ENCODE results near the gene FEN1.
A peak's percentile ranks its signal among the peaks of the same experiment; 100 is the strongest.

The FEN1 gene

DNA sequence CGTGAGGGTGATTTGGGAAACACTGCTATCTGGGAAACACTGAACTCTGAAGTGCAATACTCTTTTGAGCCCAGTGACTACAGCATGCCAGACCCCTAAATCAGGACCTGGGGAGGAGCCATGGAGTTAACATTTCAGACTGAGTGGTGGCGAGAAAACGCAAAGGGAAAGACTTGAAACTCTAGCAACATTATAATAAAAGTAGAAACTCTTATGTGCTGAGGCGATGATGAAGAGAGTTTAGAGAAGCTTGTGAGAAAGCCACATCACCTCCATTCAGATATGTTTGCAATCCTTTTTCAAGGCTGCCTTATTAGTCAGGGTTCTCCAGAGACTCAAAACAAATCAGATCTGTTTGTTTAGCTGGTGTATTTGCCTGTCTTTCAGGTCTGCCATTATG is 1.9 kb downstream of the FEN1 start:
- no peak for DNase-seq (ENCODE audit: low read depth in 1 of 2, low spot score in 1 of 2)

DNA sequence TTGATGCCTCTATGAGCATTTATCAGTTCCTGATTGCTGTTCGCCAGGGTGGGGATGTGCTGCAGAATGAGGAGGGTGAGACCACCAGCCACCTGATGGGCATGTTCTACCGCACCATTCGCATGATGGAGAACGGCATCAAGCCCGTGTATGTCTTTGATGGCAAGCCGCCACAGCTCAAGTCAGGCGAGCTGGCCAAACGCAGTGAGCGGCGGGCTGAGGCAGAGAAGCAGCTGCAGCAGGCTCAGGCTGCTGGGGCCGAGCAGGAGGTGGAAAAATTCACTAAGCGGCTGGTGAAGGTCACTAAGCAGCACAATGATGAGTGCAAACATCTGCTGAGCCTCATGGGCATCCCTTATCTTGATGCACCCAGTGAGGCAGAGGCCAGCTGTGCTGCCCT is 2.7 kb downstream of the FEN1 start:
- DNase-seq (ENCODE audit: low read depth in 1 of 2, low spot score in 1 of 2) = no peak

DNA sequence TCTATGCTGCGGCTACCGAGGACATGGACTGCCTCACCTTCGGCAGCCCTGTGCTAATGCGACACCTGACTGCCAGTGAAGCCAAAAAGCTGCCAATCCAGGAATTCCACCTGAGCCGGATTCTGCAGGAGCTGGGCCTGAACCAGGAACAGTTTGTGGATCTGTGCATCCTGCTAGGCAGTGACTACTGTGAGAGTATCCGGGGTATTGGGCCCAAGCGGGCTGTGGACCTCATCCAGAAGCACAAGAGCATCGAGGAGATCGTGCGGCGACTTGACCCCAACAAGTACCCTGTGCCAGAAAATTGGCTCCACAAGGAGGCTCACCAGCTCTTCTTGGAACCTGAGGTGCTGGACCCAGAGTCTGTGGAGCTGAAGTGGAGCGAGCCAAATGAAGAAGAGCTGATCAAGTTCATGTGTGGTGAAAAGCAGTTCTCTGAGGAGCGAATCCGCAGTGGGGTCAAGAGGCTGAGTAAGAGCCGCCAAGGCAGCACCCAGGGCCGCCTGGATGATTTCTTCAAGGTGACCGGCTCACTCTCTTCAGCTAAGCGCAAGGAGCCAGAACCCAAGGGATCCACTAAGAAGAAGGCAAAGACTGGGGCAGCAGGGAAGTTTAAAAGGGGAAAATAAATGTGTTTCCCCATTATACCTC is 3.3 kb downstream of the FEN1 start:
- DNase-seq (ENCODE audit: low read depth in 1 of 2, low spot score in 1 of 2) = no peak

DNA sequence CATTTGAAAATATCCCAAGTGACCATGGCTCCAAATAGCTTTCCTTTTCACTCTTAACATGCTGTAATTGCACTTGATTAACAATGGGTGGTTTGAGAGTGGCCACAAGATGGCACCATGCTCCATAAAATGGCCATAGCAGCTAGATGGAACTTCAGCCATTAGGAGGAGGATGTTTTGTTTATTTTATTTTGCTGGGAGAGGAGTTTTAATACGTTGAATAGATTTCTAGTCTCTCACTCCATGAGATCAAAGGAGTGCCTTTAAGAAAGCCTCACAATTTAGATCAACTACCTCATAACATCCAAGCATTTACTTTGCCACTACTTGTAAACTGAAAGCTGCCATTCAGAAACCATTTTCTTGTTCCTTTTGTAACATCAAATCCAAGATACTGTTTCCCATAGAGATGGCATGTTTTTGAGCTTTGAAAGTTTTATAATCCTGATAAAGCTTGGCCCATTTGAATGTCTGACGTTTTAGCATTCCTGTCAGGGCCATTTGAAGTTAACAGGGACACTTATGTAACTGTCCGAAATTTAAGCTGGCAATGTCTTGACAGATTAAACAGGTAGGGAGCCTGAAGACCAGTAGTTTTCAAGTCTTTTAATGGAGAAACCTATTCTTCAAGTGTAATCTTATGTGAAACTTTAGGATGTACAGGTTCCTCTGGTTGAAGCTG is 4.7 kb downstream of the FEN1 start:
- DNase-seq (ENCODE audit: low read depth in 1 of 2, low spot score in 1 of 2) = peak; percentile 36 to 43

DNA sequence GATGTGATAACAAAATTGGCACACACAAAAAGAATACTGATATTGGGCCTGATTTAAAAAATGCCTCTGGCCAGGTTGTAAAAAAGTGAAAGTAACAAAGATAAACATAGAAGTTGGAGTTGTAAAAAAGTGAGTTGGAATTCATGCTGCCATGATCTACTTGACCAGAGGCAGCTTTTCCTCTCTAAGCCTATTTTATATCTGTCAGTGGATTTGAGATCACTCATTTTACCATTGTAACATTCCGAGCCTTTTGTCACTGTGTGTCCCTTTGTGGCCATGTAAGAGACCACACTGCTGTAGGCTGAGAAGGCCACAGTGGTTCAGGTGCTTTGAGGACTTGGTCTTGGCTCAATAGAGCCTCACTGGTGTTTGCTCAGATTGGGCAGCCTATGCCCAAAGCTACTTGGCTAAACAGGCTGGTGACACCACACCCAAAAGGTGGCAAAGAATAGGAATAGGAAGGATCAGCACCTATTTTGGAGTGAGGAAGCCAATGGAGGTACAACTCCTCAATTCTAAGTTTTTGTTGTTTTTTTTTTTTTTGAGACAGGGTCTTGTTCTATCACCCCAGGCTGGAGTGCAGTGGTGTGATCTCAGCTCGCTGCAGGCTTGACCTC is 7.1 kb downstream of the FEN1 start:
- DNase-seq (ENCODE audit: low read depth in 1 of 2, low spot score in 1 of 2) = no peak

DNA sequence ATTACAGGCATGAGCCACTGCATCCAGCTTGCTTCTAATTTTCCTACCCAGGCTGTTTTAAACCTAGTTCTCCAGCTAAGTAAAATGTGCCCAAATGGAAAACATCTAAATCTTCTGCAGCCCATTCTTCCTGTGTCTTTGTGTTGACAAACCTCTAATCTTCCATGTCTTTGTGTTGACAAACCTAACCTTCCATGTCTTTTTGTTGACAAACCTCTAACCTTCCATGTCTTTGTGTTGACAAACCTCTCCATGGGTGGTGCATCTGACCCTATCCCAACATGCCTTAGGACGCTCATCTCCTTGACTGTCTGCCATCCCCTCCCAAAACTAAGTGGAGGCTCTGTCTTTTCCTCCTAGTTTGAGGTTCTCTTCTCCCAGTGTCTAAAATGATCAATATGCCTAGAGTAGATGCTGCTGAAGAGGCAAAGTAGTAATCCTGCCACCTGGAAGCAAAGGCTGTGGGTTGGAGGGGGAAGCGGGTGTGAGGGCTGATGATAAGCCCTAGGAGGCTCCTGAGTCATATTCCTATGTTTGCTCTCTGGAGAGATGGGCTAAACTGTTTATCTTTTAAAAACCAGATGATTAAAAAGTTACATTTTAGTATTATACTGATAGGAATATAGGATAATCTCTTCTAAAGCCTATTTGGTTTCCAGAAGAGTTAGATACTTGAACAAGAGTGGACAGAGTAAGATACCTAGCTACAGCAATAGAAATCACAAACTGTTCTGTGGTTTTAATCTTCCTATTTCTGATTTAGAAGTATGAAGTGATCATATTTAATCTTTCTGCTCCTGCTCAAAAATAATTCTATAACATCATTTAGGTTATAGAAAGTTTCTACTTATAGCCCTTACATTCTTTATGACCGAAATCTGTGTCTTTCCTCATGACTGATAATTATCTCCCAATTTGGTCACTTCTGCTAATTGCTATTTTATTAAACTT is 7.9 kb downstream of the FEN1 start:
- no peak for DNase-seq (ENCODE audit: low read depth in 1 of 2, low spot score in 1 of 2)

DNA sequence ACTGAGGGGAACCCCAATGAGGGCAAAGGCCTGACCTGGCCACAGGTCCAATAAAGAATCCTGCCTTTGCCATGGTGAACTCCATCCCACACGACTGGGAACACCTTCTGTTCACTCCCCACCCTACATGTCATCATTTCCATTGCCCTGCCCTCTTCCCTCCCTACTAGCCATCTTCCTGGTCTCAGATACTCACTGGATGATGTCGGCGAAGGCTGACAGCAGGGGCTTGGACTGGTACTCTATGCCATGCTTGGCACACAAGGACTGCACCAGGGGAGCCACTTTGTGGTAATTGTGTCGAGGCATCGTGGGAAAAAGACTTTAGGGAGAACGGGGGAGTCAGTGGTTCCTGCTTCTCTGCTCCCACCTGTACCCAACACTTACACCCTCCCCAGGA is 9.9 kb downstream of the FEN1 start:
- DNase-seq (ENCODE audit: low read depth in 1 of 2, low spot score in 1 of 2) = no peak

DNA sequence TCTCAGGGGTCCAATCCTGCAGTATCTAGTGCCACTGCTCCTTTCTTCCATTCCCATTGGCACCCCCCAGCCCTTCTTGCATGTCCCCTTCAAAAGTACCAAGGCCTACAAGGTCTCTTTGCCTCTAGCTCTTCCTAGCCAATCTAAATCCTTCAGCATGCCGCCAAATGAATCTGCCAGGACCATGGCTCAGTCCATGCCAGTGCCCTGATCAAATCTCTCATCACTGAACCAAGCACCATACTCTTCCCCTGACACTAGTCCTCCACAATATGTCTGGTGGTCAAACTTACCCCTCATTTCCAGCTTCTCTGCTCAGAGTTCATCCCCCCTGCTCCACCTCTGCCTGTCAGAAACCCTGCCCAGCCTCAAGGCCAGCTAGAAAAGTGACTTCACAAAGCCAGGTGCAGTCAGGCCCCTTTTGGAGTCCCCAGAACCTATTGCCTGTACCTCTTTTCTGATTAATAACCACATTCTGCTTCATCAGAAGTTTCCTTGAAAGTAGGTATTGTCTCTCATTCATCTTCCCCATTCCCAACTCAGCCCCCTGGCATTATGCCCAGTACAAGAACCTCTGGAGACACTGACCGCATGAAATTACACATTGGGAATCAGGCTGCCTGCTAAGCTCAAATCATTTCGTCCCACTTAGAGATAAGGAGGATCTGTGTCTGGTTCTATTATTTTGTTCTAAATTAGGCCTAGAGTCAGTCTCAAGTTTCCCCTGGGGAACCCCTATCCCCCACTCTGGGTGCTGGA is 11.4 kb downstream of the FEN1 start:
- DNase-seq (ENCODE audit: low read depth in 1 of 2, low spot score in 1 of 2) = no peak

DNA sequence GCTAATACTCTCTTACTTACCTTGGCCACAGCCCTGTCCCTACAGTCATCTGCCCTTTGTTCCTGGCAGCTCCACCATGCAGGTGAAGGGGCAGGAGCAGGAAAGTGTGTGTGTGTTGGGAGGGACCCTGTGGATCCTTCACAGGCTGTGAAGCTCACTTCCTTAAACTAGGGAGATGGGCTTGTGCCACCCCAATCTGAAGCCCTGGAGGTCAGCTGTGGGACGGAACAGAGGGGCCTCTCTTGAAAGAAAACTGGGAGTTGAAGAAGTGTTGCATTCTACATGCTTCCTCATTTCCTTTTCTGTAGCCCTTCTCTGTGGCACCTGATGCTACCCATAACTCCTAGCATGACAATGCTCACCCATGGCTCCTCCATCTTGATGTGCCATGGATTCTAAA is 12.4 kb downstream of the FEN1 start:
- DNase-seq (ENCODE audit: low read depth in 1 of 2, low spot score in 1 of 2) = no peak

DNA sequence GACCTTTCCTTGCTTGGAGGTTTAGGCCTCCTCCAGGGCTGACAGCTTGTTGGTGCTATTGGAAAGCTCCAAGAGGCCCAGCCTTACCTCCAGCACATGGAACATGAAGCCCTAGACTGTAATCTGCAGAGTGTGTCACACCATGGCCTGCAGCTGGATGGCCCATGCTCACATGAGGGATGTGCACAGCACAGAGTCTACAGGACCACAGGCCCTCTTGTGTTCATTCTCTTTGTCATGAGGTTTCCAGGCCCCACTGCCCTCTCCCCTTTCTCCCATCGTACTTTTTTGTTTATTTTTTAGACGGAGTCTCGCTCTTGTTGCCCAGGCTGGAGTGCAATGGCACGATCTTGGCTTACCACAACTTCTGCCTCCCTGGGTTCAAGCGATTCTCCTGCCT is 14.1 kb downstream of the FEN1 start:
- DNase-seq (ENCODE audit: low read depth in 1 of 2, low spot score in 1 of 2) = no peak

DNA sequence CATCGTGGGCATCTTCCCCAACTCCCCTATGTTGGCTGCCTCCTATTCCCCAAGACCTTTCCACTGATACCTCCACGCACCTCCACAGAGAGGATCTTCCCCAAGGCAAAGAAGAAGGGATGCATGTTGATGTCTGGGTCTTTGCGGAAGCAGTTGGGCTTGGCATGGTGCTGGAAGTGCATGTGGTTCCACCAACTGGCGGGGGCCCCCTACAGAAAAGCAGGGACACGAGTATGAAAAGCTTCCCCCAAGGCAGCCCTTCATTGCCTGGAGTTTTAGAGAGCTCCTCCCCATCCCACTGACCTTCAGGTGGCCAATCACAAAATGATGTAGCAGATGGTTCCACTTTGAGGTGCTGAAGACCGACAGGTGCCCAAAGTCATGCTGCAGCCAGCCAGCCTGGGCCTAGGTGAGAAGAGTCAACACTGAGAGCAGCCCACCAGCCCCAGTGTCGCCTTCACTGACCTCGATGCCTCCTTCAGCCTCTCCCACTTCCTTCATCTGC is 18.0 kb downstream of the FEN1 start:
- no peak for DNase-seq (ENCODE audit: low read depth in 1 of 2, low spot score in 1 of 2)

DNA sequence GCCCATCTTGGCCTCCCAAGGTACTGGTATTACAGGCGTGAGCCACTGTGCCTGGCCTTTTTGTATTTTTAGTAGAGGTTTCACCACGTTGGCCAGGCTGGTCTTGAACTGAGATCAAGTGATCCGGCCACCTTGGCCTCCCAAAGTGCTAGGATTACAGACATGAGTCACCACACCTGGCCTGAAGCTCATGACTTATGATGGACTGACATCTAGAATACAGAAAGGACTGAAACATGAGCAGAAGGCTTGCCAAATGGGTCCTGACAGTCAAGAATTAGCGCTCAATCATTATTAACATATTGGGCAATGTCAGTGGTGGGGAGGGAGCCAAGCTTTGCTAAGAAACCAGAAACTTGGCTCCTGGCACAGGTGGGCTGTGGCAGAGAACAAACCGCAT is 19.1 kb downstream of the FEN1 start:
- no peak for DNase-seq (ENCODE audit: low read depth in 1 of 2, low spot score in 1 of 2)

DNA sequence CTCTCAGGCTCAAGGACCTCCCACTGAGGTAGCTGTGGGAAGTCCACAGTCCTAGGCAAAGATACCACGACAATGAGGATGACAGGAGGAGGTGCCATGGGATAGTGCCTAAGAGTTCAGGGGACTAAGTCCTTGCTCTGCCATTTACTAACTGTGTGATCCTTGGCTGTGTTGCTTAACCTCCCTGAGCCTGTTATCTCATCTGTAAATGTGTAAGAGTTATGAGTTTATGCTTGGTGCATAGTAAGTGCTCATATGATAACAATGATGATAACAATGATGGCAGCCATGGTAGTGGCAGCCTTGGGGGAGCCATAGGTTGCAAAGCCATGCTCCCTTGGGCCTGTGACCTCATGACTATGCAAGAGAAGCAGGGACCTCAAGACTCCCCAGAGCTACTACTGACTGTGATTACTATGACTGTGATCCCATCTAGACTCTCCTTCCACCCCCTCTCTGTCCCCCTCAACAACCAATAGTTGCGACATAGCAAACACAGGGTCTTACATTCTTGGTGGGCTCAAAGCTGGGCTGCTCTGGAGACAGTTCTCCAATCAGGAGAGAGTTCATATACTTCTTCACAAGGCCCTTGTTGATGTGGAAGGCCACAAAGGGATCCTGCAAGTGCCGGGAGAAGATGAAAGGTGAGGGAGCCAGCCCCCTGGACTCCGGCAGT is 20.2 kb downstream of the FEN1 start:
- DNase-seq (ENCODE audit: low read depth in 1 of 2, low spot score in 1 of 2) = no peak

DNA sequence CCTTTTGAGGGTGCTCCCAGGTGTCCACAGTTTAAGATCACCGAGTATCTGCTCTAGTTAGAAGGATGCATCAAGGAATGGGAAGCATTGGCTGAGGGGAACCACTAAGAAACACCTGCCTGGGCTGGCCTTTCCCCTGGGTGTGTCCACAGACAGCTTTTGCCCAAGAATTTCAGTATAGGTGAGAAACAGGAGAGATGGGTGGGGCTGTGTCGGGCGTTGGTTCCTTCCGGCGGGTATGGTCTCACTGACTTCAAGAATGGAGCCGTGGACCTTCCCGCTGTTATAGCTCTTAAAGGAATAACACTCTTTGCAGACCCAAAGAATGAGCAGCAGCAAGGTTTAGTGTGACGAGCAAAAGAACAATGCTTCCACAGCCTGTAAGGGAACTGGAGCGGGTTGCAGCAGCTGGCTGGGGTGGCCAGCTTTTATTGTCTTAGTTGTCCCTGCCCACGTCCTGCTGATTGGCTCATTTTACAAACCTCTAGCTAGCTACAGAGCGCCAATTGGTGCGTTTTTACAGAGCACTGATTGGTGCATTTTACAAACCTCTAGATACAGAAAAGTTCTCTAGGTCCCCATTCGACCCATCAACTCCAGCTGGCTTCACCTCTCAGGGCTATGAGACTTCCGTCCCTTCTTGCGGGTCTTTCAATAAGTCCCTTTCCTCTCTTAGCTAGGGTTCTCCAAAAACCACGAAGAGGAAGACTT is 21.7 kb downstream of the FEN1 start:
- no peak for DNase-seq (ENCODE audit: low read depth in 1 of 2, low spot score in 1 of 2)

DNA sequence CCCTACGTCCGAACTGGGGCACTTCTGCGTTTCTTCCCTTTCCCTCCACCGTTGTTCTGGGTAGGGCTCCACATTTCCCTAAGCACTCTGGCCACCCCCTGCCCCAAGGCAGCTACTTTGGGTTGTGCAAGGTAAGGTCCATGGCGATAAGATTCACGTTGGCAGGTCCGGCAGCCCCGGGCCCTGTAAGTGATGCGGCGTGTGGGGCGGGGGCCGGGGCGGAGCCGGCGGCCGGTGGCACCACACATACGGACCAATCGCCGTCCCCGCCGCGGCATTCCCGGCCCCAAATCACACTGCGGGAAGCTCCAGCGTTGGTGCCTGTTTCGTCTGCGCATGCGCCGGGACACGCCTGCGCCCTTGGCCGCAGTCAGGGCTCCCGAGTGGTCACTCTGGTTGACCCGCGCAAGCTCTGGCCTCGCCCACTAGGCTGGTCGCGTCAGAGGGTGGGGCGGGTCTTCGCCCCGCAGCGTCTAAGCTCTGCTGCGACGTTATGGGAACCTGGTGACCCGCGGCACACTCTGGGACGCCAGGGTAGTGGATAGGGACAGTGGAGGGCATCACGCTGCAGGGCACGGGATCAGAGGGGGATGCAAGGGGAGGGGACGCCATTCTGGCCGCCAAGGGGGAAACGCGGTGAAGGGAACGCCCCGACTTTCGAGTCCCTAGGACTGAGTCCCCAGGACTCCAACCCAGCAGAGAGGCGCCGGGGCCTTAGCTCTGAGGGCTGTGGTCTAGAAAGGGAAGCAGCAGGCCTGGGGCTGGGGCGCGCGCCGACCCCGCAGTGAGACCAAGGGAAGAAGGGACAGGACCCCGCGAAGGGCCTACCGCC is 22.5 kb downstream of the FEN1 start:
- no peak for DNase-seq (ENCODE audit: low read depth in 1 of 2, low spot score in 1 of 2)

DNA sequence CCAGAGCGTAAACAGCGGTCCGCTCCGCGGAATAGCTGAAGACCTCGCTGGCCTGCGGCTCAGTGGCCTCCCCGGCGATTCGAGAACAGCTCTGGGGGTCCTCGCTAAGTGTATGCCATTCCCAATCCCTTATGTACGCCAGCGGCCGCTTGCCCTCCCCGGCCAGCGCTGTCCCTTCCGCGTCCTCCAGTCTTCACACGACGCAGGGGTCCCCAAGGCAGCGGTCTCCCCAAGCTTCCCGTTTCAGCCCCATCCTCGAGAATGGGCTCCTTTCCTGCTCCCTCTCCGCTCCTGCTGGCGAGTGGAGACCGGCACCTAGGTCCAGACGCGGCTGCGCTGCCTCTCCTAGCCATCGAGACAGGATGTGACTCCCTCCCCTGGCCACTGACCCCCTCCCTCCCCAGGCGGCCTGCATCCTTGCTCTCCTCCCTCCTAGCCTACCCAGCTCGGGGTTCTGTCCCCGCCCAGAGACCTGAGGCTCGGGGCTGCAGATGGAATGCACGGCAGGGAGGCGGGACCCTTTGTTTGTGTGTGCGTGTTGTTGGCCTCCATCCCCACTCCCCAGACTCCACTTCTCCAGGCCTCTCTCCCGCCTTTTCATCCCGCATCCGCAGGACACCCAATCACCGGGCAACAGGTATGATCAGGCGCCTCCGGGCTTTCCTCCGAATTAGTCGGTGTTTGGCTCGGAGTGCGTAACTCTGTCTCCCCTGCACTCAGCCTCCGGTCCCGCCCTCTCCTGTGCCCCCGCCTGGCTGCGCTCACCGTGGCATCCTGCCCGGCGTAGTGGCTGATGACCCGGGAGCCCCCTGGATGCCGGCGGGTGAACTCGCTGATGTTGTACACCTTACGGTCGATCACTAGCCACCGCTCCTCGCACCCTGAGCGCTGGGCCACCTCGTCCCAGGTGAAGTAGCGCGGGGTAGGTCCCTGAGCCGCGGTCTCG is 23.4 kb downstream of the FEN1 start:
- DNase-seq (ENCODE audit: low read depth in 1 of 2, low spot score in 1 of 2) = peak; percentile 30 to 41

DNA sequence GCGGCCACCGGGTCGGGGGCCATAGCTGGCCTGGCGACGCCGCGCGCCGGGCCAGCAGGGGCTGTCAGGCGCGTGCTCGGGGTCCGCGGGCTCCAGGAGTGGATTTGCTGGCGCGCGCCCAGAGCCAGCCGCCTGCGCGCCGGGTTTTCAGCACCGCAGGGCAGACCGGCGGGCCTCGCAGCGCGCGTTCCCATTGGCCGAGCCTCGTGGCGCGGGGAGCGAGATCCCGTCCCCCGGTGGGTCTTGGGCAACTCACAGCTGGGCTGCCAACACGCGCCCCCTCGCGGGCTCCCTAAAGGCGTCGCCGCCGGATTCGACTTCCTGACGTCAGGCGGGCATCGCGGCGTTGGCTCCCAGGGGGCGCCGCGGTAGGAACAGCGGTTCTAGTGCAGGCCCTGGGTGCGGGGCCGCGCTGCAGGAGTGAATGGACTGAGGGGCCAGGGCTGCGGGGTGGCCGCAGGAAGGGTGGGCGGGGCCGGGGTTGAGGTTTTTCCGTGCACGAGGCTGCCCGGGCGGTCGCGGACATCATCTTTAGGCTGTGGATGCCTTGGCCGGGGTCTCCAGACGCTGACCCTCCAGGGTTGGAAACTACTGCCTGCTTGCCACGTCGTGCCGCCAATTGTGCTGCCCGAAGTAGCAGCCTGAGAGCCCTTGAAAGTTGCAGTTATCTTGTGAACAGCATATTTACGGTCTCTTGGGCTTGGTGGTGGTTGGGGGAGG is 24.2 kb downstream of the FEN1 start, which contains the start of gene FADS1:
TSS of gene FADS1 (minus strand) at position 268 of the 720 bp plus-strand sequence. CDS start at position 194, 74 bp downstream.
- DNase-seq (ENCODE audit: low read depth in 1 of 2, low spot score in 1 of 2) = peak; percentile 27 to 64

All from stimulated activated CD4-positive, alpha-beta T cell treated with anti-CD3 and anti-CD28 coated beads, Interleukin-15, amount 100 ng/mL, for 1 hour (primary cell).